Activated T-cell treated with anti-CD3 and anti-CD28 coated beads, Interleukin-2, amount 50 U/mL, for 1 hour (primary cell): ENCODE measurements around the gene C16orf82.
"Not testable (repeated sequence)": the region's sequence is repeated elsewhere in the genome, so short reads cannot be mapped to it uniquely, and the experiment has no call there.

Experiments
- DNase-seq: peaks from one replicate; pipeline ENCODE4 v3.0.0-alpha.2; 2020

The C16orf82 gene

GRCh38 chr16:27066668-27067537 is at the start of gene C16orf82:
Gene C16orf82 (plus strand): TSS chr16:27066927.
- no peak for DNase-seq

- no peak for DNase-seq
Measured at GRCh38 chr16:27020031-27020430, 46.7 kb upstream of the C16orf82 start.

- DNase-seq = no peak
Measured at GRCh38 chr16:27024010-27024409, 42.7 kb upstream of the C16orf82 start.

- no peak for DNase-seq
Measured at GRCh38 chr16:27025581-27025980, 41.1 kb upstream of the C16orf82 start.

- no peak for DNase-seq
Measured at GRCh38 chr16:27027971-27028370, 38.8 kb upstream of the C16orf82 start.

- no peak for DNase-seq
Measured at GRCh38 chr16:27028591-27029110, 38.1 kb upstream of the C16orf82 start.

DNA sequence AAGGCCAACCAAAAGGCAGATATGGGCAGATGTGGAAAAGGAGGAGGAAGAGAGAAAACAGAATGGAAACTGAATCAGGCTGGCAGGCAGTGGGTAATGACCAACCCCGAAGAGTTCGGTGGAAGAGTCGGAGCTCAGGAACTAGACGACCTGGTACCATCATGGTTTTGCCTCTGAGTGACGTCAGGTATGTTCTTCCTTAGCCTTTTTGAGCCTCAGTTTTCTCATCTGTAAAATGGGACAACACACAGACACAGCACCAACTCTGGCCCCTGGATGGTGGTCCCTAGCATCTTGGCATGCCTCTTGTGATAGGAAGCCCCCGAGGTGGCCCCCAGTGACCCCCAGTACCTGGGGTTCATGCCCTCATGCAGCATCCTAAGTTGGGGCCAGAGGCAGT is 37.2 kb upstream of the C16orf82 start:
- no peak for DNase-seq

DNA sequence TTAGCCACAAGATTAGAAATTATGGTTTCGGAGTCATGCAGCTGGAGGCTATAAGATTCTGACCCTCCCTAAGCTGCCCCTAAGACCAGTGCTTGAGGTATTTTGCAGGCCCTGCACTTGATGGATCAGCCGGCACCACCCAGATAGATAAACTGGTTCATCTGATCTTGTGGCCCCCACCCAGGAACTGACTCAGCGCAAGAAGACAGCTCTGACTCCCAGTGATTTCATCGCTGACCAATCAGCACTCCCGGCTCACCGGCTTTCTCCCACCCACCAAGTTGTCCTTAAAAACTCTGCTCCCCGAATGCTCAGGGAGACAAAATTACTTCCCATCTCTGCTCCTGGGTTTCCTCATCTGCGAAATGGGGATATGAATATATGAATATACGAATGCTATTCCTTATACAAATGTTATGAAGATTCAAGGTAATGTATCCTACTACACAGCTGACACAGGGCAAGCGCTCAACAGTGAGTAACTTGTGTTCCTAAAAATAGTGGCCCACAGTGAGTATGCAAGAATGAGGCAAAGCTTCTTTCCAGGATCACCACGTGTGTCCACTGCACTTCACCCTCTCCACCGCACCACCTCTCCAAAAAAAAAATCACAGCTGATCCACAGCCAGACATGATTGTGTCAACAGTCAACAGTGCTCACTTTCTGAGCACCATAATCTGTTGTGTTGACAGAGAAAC is 33.3 kb upstream of the C16orf82 start:
- DNase-seq = no peak

DNA sequence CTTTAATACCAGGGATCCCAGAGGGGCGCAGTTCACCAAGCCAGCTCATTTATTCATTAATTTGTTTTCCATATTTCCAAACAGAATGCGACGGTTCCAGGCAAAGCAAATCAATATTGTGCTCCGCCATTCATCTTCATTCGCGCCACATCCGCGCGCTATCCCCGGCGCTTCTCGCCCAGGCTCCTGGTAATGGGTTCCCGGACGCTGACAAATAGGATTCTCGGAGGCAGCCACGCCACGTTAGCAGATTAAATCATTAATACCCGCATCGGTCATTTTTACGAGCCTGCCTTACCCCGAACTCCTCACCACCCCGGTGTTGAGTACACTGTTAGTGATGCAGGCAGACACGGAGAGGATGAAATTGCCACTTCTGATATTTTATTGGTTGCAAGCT is 26.0 kb upstream of the C16orf82 start:
- no peak for DNase-seq

- no peak for DNase-seq
Measured at GRCh38 chr16:27046958-27047518, 19.7 kb upstream of the C16orf82 start.

- no peak for DNase-seq
Measured at GRCh38 chr16:27048316-27048715, 18.4 kb upstream of the C16orf82 start.

- DNase-seq = no peak
Measured at GRCh38 chr16:27049117-27049516, 17.6 kb upstream of the C16orf82 start.

GRCh38 chr16:27052007-27052406 is 14.7 kb upstream of the C16orf82 start:
- no peak for DNase-seq

- no peak for DNase-seq
Measured at GRCh38 chr16:27053996-27054395, 12.7 kb upstream of the C16orf82 start.

DNA sequence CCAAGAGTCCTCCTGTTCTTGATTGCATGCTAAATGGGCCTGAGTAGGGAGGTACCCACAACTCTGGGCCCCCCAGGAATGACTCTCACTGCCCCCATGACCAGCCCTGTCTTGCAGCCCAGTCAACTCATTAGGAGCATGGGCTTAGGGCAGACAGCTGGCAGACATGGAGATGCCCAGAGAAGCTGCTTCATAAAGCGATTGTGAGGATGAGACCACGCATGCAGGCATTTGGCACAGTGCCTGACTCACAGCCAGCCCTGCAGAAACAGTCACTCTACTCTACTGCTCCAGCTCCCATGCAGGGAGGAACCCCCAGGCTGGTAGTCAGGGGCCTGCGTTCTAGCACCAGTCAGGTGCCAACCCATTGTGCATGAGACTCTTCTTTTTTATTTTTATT is 8.4 kb upstream of the C16orf82 start:
- no peak for DNase-seq

- DNase-seq = no peak
Measured at GRCh38 chr16:27070776-27071175, 4.0 kb downstream of the C16orf82 start.

DNA sequence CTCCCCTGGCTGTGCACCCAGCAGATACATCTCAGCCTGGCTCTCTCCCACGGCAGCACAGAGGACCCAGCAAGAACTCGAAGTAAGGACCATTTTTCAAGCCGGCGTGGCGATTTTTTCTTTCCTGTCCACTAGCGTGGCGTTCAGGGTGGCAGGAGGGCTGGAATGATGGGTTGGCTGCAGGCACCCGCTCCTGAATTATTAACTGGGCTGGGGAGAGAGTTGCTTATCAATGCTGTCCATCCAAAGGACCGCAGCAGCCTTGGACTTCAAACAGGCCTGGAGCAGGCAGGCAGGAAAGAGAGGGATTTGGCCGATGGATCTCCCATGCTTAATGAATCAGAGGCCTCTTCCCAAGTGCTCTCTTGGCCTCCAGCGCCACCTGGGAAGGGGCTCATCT is 7.0 kb downstream of the C16orf82 start:
- DNase-seq = no peak

DNA sequence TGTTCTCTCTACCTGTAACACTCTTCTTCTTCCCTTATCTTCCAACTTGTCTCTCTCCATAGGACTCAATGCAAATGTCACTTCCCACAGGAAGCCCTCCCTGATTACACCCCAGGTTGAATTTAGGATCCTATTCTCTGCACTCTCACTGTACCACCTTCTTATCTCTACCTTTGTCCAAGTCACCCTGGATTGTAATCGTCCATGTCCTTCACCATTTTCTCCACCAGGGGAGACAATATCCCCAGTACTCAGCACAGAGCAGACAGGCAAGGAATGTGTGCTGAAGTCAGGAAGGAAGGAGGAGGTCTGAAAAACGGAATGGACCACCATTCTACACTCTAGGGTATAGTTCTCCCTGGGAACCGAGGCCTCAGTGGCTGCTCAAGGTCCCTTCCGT is 14.2 kb downstream of the C16orf82 start:
- DNase-seq = no peak

DNA sequence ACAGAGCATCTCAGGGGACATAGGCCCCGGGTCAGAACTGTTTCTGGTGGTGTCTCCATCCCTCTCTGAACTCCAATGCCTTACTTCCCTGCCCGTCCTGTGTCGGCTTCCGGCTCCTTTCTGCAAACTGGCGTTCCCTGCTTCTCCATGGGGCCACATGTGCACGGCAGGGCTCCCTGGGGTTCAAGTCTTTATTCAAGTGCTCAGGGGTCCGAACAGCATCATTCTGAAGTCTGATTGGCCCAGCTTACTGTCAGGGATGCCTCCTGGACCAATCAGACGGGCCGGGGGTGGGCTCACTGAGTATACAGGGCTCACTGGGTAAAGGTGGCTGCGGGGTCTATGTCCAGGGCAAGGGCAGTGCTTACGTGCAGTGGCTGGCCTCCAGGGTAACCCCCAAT is 17.1 kb downstream of the C16orf82 start:
- no peak for DNase-seq

- DNase-seq = no peak
Measured at GRCh38 chr16:27084307-27085028, 17.7 kb downstream of the C16orf82 start.

- DNase-seq = no peak
Measured at GRCh38 chr16:27085182-27085581, 18.5 kb downstream of the C16orf82 start.

- DNase-seq = not testable (repeated sequence)
Measured at GRCh38 chr16:27086031-27086430, 19.3 kb downstream of the C16orf82 start.

DNA sequence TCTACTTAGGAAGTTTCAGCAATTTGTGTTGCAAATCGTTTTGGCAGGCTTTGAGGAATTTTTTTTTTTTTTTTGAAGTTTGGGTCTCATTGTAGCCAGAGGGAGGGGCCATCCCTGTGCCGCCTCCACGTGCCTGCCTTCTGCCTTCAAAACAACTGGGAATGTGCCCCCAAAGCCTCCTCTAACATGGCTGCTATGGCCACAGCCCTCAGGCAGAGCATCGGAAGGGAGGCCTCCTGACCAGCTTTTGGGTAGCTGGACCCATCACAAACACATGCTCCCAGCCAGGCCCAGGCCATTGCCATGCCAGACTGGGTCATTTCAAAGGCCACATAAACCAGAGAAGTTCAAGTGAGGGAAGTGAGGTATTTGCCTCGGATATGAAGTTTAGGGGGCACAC is 21.5 kb downstream of the C16orf82 start:
- DNase-seq = no peak
